Breast epithelium (tissue), 4 donors: ENCODE results near the gene PCNX2. TPM values are rescaled to one million over a fixed set of nuclear protein-coding genes. Genes with fewer than 3 reads are reported as not detected.

Experiments
- DNase-seq, 2 donors: peaks; one replicate each; pipeline ENCODE4 v3.0.0-alpha.2; 2019; ENCODE audit warnings: low spot score in 2 of 2
- H3K27ac ChIP-seq, 2 donors: fragments of 200-600 bp; sonication (generic) in 1 of 2; one replicate each; pipeline ENCODE4 v1.5.1; 2016 to 2019; ENCODE audit warnings: mild to moderate bottlenecking in 1 of 2
- H3K27me3 ChIP-seq, 2 donors: fragments of 200-600 bp; sonication (generic) in 1 of 2; one replicate each; pipeline versions ENCODE4 v1.5.1 to v1.6.0; 2017 to 2019; ENCODE audit warnings: control low read depth in 1 of 2, mild to moderate bottlenecking in 1 of 2
- H3K36me3 ChIP-seq: fragments of 200-600 bp; one replicate; pipeline ENCODE4 v1.5.1; 2019
- H3K4me1 ChIP-seq, 2 donors: fragments of 200-600 bp; sonication (generic); one replicate each; pipeline ENCODE4 v1.5.1; 2016 to 2019; ENCODE audit warnings: control low read depth in 1 of 2
- H3K4me3 ChIP-seq, 3 donors: fragments of 200-600 bp; sonication (generic); 1 replicate in 2 of 3; 2 replicates in 1 of 3; pipeline ENCODE4 v1.5.1; 2016 to 2019; ENCODE audit warnings: mild to moderate bottlenecking in 3 of 3, moderate library complexity in 2 of 3
- H3K9me3 ChIP-seq, 2 donors: fragments of 200-600 bp; sonication (generic) in 1 of 2; one replicate each; pipeline ENCODE4 v1.5.1; 2016 to 2019; ENCODE audit warnings: control low read depth in 1 of 2
- POLR2A ChIP-seq: fragments of 450-650 bp; IDR thresholded peaks from one replicate; pipeline ENCODE4 v1.6.1; 2016; ENCODE audit warnings: antibody characterized with exemption, mild to moderate bottlenecking, moderate library complexity
- POLR2AphosphoS5 ChIP-seq, 3 donors: sonication (generic); formaldehyde crosslinking; IDR thresholded peaks; one replicate each; pipeline ENCODE4 v1.6.1; 2017; ENCODE audit warnings: antibody characterized with exemption in 3 of 3
- intact Hi-C: fragments of 100-400 bp; cut with DNase I; formaldehyde crosslinking; loops from one replicate; pipeline ENCODE4 v1.15.1; 2023; ENCODE audit warnings: low total_unique reads
- total RNA-seq, 3 donors: library from RNA; depleted of rRNA; stranded (reverse); fragments of >200 nt; gene quantifications; one replicate each; pipeline ENCODE4 v1.1.0, GENCODE V29; 2016
- TF ChIP-seq, protein P1 (sequence below), 3 donors: fragments of 450-650 bp; IDR thresholded peaks; one replicate each; pipeline ENCODE4 v1.5.1; 2016 to 2017; ENCODE audit warnings: antibody characterized with exemption in 3 of 3, mild to moderate bottlenecking in 3 of 3, moderate library complexity in 3 of 3

PCNX2 gene
- total RNA-seq, 3 donors from 2014 or later, result 18.7 to 32.6 (median 26.2) TPM

DNA sequence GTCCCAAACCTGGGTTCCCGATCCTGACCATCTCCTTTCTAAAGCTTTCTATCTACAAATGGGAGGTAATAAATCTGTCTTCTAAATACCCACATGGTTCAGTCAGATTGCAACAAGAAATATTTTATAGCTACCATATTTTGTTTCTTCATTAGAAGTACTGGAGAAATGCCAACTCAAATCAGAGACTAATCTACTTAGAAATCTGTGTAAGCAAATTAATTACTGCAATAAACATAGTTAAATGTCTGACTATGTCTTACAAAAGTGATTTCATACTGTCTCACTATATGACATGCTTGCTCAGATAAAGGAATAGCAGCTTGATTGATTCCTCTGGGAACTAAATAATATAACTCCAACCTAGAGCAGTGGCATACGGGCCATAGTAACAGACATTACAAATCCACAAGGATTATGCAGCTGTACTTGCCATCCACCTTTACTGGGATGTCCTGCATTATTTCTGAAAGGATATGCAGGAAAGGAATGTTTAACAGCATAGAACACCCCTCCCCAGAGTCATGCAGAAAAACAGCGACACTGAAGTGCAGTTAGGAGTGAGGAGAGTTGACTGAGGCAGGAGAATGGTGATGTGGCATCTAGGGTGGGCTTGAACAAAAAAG lies 80.3 kb downstream of the PCNX2 start:
- peaks cover 0 to under 1% of the 10 kb centered on the region in 2 donors for H3K9me3 ChIP-seq
- intact Hi-C loops, result no loop called here
- H3K4me3 ChIP-seq, result no peak overlapping the region
- TF ChIP-seq, protein P1, sequence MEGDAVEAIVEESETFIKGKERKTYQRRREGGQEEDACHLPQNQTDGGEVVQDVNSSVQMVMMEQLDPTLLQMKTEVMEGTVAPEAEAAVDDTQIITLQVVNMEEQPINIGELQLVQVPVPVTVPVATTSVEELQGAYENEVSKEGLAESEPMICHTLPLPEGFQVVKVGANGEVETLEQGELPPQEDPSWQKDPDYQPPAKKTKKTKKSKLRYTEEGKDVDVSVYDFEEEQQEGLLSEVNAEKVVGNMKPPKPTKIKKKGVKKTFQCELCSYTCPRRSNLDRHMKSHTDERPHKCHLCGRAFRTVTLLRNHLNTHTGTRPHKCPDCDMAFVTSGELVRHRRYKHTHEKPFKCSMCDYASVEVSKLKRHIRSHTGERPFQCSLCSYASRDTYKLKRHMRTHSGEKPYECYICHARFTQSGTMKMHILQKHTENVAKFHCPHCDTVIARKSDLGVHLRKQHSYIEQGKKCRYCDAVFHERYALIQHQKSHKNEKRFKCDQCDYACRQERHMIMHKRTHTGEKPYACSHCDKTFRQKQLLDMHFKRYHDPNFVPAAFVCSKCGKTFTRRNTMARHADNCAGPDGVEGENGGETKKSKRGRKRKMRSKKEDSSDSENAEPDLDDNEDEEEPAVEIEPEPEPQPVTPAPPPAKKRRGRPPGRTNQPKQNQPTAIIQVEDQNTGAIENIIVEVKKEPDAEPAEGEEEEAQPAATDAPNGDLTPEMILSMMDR (IDR thresholded peaks at IDR 0.05), result no peak
- no peak for TF ChIP-seq POLR2A
- TF ChIP-seq POLR2AphosphoS5 (IDR thresholded peaks at IDR 0.05), result no peak
- no peak for DNase-seq
- no peaks in the 10 kb centered on the region for H3K4me1 ChIP-seq
- no peaks in the 10 kb centered on the region for H3K36me3 ChIP-seq
- H3K27ac ChIP-seq, result no peak overlapping the region
- no peaks in the 10 kb centered on the region for H3K27me3 ChIP-seq

DNA sequence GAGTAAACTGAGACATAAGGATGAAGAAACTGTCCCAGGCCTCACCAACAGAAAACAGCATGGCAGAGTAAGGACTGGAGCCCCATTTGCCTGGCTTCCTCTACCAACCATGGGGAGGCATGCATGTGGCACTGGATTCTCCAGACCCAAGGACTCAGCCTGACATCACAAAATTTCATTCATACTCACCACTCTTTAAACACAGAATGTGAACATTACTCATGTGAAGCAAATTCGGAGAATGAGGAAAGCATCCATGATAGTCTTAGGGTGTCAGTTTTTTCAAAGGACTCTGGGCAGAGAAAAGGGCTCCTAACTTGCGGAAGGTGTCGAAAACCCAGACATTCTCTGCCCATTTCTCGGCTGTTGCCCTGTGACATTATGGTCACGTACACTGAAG lies 83.9 kb downstream of the PCNX2 start:
- Histone ChIP-seq H3K9me3 (no peaks in the 10 kb centered on the region), H3K27me3 (no peaks in the 10 kb centered on the region)

DNA sequence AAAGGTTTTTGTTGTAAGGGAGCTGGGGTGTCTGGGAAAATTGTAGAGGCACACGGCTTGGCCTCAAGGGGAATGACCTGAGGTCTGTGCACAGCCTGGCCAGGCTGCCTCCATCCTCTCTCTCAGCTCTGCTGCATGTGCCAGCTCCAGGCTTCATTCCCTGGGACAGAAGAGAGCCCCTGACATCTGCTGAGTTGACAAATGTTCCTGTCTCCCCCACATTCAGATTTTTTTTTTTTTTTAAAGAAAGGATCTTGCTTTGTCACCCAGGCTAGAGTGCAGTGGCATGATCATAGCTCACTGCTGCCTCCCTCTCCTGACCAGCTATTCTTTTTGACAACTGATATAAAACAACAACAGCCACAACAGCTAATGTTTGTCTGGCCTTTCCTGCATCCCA lies 84.4 kb downstream of the PCNX2 start:
- TF ChIP-seq POLR2A, result no peak
- TF ChIP-seq, protein P1 (IDR thresholded peaks at IDR 0.05), result no peak
- no peak for TF ChIP-seq POLR2AphosphoS5 (IDR thresholded peaks at IDR 0.05)
- no peak for DNase-seq
- no peak overlapping the region for H3K27ac ChIP-seq
- no peak overlapping the region for H3K4me3 ChIP-seq
- no peaks in the 10 kb centered on the region for H3K27me3 ChIP-seq
- intact Hi-C loops, result no loop called here
- no peaks in the 10 kb centered on the region for H3K4me1 ChIP-seq
- no peaks in the 10 kb centered on the region for H3K36me3 ChIP-seq
- H3K9me3 ChIP-seq, result no peaks in the 10 kb centered on the region

More for the DNA sequence above, 83.9 kb downstream of the PCNX2 start:
- H3K36me3 ChIP-seq, result no peaks in the 10 kb centered on the region
- no peaks in the 10 kb centered on the region for H3K4me1 ChIP-seq
- no peak overlapping the region for H3K4me3 ChIP-seq
- intact Hi-C loops, result no loop called here
- TF ChIP-seq POLR2A, result no peak
- TF ChIP-seq POLR2AphosphoS5 (IDR thresholded peaks at IDR 0.05), result no peak
- TF ChIP-seq, protein P1 (IDR thresholded peaks at IDR 0.05), result no peak
- no peak for DNase-seq
- no peak overlapping the region for H3K27ac ChIP-seq

DNA sequence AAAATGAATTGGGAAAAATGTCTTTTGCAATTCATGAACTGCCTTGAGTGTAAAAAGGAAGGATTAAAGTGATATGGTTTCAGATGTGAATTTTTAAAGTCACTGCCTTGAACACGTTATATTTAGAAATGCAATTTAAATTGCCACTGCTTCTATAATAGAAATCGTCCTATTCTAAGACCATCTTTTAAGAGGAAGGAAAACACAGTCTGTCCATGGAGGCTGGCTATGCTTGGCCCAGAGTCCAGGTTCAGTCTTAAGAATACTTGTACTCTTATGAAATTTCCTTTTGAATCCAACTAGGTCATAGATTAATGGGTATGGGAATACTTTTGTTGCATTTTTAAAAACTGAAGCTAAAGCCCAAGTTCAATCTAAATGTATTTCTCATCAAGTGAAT lies 86.0 kb downstream of the PCNX2 start:
- no peak for TF ChIP-seq POLR2A
- intact Hi-C loops, result no loop called here

DNA sequence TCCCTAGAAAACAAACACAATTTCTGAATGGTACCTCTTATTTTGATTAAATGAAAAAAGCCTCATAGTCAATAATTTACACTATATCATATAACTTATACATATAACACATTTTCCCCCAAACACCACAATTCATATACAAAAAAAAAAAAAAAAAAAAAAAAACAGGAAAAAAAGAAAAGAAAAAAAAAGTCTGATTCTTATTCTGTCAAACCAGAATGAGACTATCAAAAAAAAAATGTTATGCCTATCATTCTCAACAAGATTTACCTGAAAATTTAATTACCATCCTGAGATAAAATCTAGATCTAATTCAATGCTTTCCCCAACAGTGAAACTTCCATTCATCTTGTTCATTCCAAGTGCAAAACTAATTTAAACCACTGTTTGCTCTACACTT lies 86.8 kb downstream of the PCNX2 start:
- Histone ChIP-seq H3K4me1 (no peaks in the 10 kb centered on the region), H3K27ac (no peak overlapping the region), H3K27me3 (no peaks in the 10 kb centered on the region), H3K4me3 (no peak overlapping the region), H3K9me3 (no peaks in the 10 kb centered on the region), H3K36me3 (no peaks in the 10 kb centered on the region)
- intact Hi-C loops, result no loop called here
- DNase-seq, result no peak
- TF ChIP-seq, protein P1 (IDR thresholded peaks at IDR 0.05), result no peak
- TF ChIP-seq POLR2AphosphoS5 (IDR thresholded peaks at IDR 0.05) (no peak), POLR2A (no peak)

More for the DNA sequence above, 86.0 kb downstream of the PCNX2 start:
- H3K36me3 ChIP-seq, result no peaks in the 10 kb centered on the region
- no peak overlapping the region for H3K27ac ChIP-seq
- no peaks in the 10 kb centered on the region for H3K27me3 ChIP-seq
- H3K4me3 ChIP-seq, result no peak overlapping the region
- no peak for DNase-seq
- no peaks in the 10 kb centered on the region for H3K4me1 ChIP-seq
- no peaks in the 10 kb centered on the region for H3K9me3 ChIP-seq
